ENCODE measurements around the gene USP21.

GRCh38 chr1:161115132-161115711 is 44.1 kb upstream of the USP21 start:
- no peak for TF ChIP-seq REST (IDR thresholded peaks at IDR 0.05; ENCODE audit: low read depth)
- TF ChIP-seq TEAD4 (IDR thresholded peaks at IDR 0.05), result peak; percentile 37; the same call in 1 of the 2 replicates
- TF ChIP-seq CREB1 (IDR thresholded peaks at IDR 0.05; ENCODE audit: low read depth), result no peak
- TF ChIP-seq TAF1 (IDR thresholded peaks at IDR 0.05; ENCODE audit: low read depth), result no peak

All from Ishikawa (cell line).